Activated naive CD8-positive, alpha-beta T cell treated with anti-CD3 and anti-CD28 coated beads, Interleukin-2, amount 50 U/mL, for 24 hours (primary cell): ENCODE data around the gene NFKBIE.
"Not testable (repeated sequence)": the region's sequence is repeated elsewhere in the genome, so short reads cannot be mapped to it uniquely, and the experiment has no call there.

Experiments
- ATAC-seq: fragments of 150-1000 bp; cut with Tn5 transposase; one replicate; pipeline ENCODE4 v1.10.0; 2021
- DNase-seq: peaks from one replicate; pipeline ENCODE4 v3.0.0; 2021
- H3K27ac Mint-ChIP-seq: one replicate; pipeline ENCODE4 v1.8.0; 2021; ENCODE audit warnings: mild to moderate bottlenecking, mixed read lengths
- H3K27me3 Mint-ChIP-seq: one replicate; pipeline ENCODE4 v1.8.0; 2021; ENCODE audit warnings: mixed read lengths
- H3K36me3 Mint-ChIP-seq: one replicate; pipeline ENCODE4 v1.8.0; 2021; ENCODE audit warnings: low read depth, mixed read lengths
- H3K4me1 Mint-ChIP-seq: one replicate; pipeline ENCODE4 v1.8.0; 2021; ENCODE audit warnings: mixed read lengths
- H3K4me3 Mint-ChIP-seq: one replicate; pipeline ENCODE4 v1.8.0; 2021; ENCODE audit warnings: mild to moderate bottlenecking, moderate library complexity, mixed read lengths
- H3K9me3 Mint-ChIP-seq: one replicate; pipeline ENCODE4 v1.8.0; 2021; ENCODE audit warnings: mixed read lengths

The NFKBIE gene

GRCh38 chr6:44237021-44237812 is 28.1 kb downstream of the NFKBIE start:
- Mint-ChIP-seq H3K36me3 (peaks cover 24% of the 10 kb centered on the region), H3K27me3 (no peaks in the 10 kb centered on the region), H3K27ac (peak overlapping the region; percentile 91), H3K4me1 (peaks cover 32% of the 10 kb centered on the region), H3K9me3 (no peaks in the 10 kb centered on the region), H3K4me3 (peak overlapping the region; percentile 78)
- DNase-seq (peak; percentile 72), ATAC-seq (peak; percentile 85)

- Mint-ChIP-seq H3K27ac (no peak overlapping the region), H3K36me3 (peaks cover 28% of the 10 kb centered on the region), H3K4me1 (peaks cover 32% of the 10 kb centered on the region), H3K27me3 (no peaks in the 10 kb centered on the region), H3K4me3 (no peak overlapping the region), H3K9me3 (no peaks in the 10 kb centered on the region)
- DNase-seq = no peak
- no peak for ATAC-seq
These were observed 29.3 kb downstream of the NFKBIE start for GRCh38 chr6:44235891-44236516.

- no peak overlapping the region for H3K4me3 Mint-ChIP-seq
- no peak overlapping the region for H3K27ac Mint-ChIP-seq
- H3K36me3 Mint-ChIP-seq = peaks cover 35% of the 10 kb centered on the region
- H3K4me1 Mint-ChIP-seq = peaks cover 32% of the 10 kb centered on the region
- H3K27me3 Mint-ChIP-seq = no peaks in the 10 kb centered on the region
- ATAC-seq = no peak
- no peak for DNase-seq
- H3K9me3 Mint-ChIP-seq = no peaks in the 10 kb centered on the region
These were observed 30.1 kb downstream of the NFKBIE start for GRCh38 chr6:44235269-44235668.

- Mint-ChIP-seq H3K36me3 (peaks cover 41% of the 10 kb centered on the region), H3K4me3 (no peak overlapping the region), H3K27me3 (no peaks in the 10 kb centered on the region), H3K4me1 (peaks cover 31% of the 10 kb centered on the region), H3K9me3 (no peaks in the 10 kb centered on the region), H3K27ac (no peak overlapping the region)
- ATAC-seq (no peak), DNase-seq (no peak)
These were observed 31.0 kb downstream of the NFKBIE start for GRCh38 chr6:44234101-44235025.

- ATAC-seq (no peak), DNase-seq (no peak)
- Mint-ChIP-seq H3K9me3 (no peaks in the 10 kb centered on the region), H3K36me3 (peaks cover 46% of the 10 kb centered on the region), H3K4me3 (no peak overlapping the region), H3K4me1 (peaks cover 24% of the 10 kb centered on the region), H3K27me3 (no peaks in the 10 kb centered on the region), H3K27ac (no peak overlapping the region)
These were observed 31.7 kb downstream of the NFKBIE start for GRCh38 chr6:44233567-44234100.

GRCh38 chr6:44232676-44233566 is 32.4 kb downstream of the NFKBIE start:
- H3K27ac Mint-ChIP-seq = no peak overlapping the region
- peaks cover 46% of the 10 kb centered on the region for H3K36me3 Mint-ChIP-seq
- no peak for DNase-seq
- no peak for ATAC-seq
- no peak overlapping the region for H3K4me3 Mint-ChIP-seq
- peaks cover 16% of the 10 kb centered on the region for H3K4me1 Mint-ChIP-seq
- H3K27me3 Mint-ChIP-seq = no peaks in the 10 kb centered on the region
- H3K9me3 Mint-ChIP-seq = no peaks in the 10 kb centered on the region

GRCh38 chr6:44231426-44231825 is 33.9 kb downstream of the NFKBIE start:
- DNase-seq, H3K4me1 Mint-ChIP-seq, ATAC-seq, H3K9me3 Mint-ChIP-seq, H3K27me3 Mint-ChIP-seq, H3K27ac Mint-ChIP-seq, H3K4me3 Mint-ChIP-seq: not testable (repeated sequence)
- H3K36me3 Mint-ChIP-seq = peaks cover 48% of the 10 kb centered on the region

GRCh38 chr6:44230034-44230675 is 35.2 kb downstream of the NFKBIE start:
- Mint-ChIP-seq H3K9me3 (no peaks in the 10 kb centered on the region), H3K27me3 (no peaks in the 10 kb centered on the region), H3K4me1 (peaks cover 8% of the 10 kb centered on the region), H3K27ac (no peak overlapping the region), H3K4me3 (no peak overlapping the region), H3K36me3 (peaks cover 41% of the 10 kb centered on the region)
- ATAC-seq (no peak), DNase-seq (no peak)

- Mint-ChIP-seq H3K9me3 (no peaks in the 10 kb centered on the region), H3K36me3 (peaks cover 45% of the 10 kb centered on the region), H3K27me3 (no peaks in the 10 kb centered on the region), H3K27ac (no peak overlapping the region), H3K4me3 (no peak overlapping the region), H3K4me1 (peaks cover 15% of the 10 kb centered on the region)
- no peak for DNase-seq
- no peak for ATAC-seq
These were observed 35.8 kb downstream of the NFKBIE start for GRCh38 chr6:44229376-44230033.

- peaks cover 44% of the 10 kb centered on the region for H3K36me3 Mint-ChIP-seq
- H3K27me3 Mint-ChIP-seq = no peaks in the 10 kb centered on the region
- H3K9me3 Mint-ChIP-seq = no peaks in the 10 kb centered on the region
- H3K27ac Mint-ChIP-seq = no peak overlapping the region
- peaks cover 18% of the 10 kb centered on the region for H3K4me1 Mint-ChIP-seq
- H3K4me3 Mint-ChIP-seq = no peak overlapping the region
- DNase-seq (no peak), ATAC-seq (no peak)
These were observed 36.5 kb downstream of the NFKBIE start for GRCh38 chr6:44228836-44229235.

- no peak overlapping the region for H3K27ac Mint-ChIP-seq
- no peak overlapping the region for H3K4me3 Mint-ChIP-seq
- ATAC-seq (no peak), DNase-seq (no peak)
- peaks cover 18% of the 10 kb centered on the region for H3K4me1 Mint-ChIP-seq
- H3K27me3 Mint-ChIP-seq = no peaks in the 10 kb centered on the region
- H3K9me3 Mint-ChIP-seq = no peaks in the 10 kb centered on the region
- peaks cover 40% of the 10 kb centered on the region for H3K36me3 Mint-ChIP-seq
These were observed 36.9 kb downstream of the NFKBIE start for GRCh38 chr6:44228433-44228832.

- Mint-ChIP-seq H3K27me3 (no peaks in the 10 kb centered on the region), H3K9me3 (no peaks in the 10 kb centered on the region), H3K36me3 (peaks cover 39% of the 10 kb centered on the region), H3K27ac (no peak overlapping the region), H3K4me3 (no peak overlapping the region), H3K4me1 (peaks cover 19% of the 10 kb centered on the region)
- DNase-seq (no peak), ATAC-seq (no peak)
These were observed 37.3 kb downstream of the NFKBIE start for GRCh38 chr6:44228031-44228430.
